Ovary (tissue), 3 donors: ENCODE data around the gene PEPD.

ENCODE experiments used
- EP300 ChIP-seq: sonication (generic); formaldehyde crosslinking; IDR thresholded peaks from one replicate; pipeline ENCODE4 v1.6.1; 2017; ENCODE audit warnings: antibody characterized with exemption
- POLR2A ChIP-seq: fragments of 450-650 bp; IDR thresholded peaks from one replicate; pipeline ENCODE4 v1.6.1; 2017; ENCODE audit warnings: antibody characterized with exemption, mild to moderate bottlenecking, moderate library complexity
- TF ChIP-seq, protein P1 (sequence below), 3 donors: fragments of 450-650 bp in 2 of 3; fragments of 200-600 bp in 1 of 3; IDR thresholded peaks; one replicate each; pipeline versions ENCODE4 v1.5.1 to v1.8.0; 2016 to 2022; ENCODE audit warnings: antibody characterized with exemption in 3 of 3, mild to moderate bottlenecking in 1 of 3
- donor health status: DM: no; HTN: no; CAD: no.

GRCh38 chr19:33554821-33555220 is 33.2 kb upstream of the PEPD start:
- TF ChIP-seq, protein P1, sequence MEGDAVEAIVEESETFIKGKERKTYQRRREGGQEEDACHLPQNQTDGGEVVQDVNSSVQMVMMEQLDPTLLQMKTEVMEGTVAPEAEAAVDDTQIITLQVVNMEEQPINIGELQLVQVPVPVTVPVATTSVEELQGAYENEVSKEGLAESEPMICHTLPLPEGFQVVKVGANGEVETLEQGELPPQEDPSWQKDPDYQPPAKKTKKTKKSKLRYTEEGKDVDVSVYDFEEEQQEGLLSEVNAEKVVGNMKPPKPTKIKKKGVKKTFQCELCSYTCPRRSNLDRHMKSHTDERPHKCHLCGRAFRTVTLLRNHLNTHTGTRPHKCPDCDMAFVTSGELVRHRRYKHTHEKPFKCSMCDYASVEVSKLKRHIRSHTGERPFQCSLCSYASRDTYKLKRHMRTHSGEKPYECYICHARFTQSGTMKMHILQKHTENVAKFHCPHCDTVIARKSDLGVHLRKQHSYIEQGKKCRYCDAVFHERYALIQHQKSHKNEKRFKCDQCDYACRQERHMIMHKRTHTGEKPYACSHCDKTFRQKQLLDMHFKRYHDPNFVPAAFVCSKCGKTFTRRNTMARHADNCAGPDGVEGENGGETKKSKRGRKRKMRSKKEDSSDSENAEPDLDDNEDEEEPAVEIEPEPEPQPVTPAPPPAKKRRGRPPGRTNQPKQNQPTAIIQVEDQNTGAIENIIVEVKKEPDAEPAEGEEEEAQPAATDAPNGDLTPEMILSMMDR (IDR thresholded peaks at IDR 0.05) = no peak
- TF ChIP-seq POLR2A (no peak), EP300 (no peak)
